HCT116 (cell line): ENCODE data around the gene ADGRV1.
"Not testable (repeated sequence)": the region's sequence is repeated elsewhere in the genome, so short reads cannot be mapped to it uniquely, and the experiment has no call there.

ENCODE experiments used
- CTCF ChIP-seq, 3 experiments: fragments of 200-600 bp in 1 of 3; sonication (generic) in 1 of 3; IDR thresholded peaks in 2 of 3; conservative IDR thresholded peaks in 1 of 3; 2 replicates each; pipeline ENCODE4 v1.5.1; 2012 to 2017; ENCODE audit warnings: low read depth in 2 of 3, low read length in 2 of 3, antibody characterized with exemption in 1 of 3, borderline replicate concordance in 1 of 3, control low read depth in 1 of 3, mild to moderate bottlenecking in 1 of 3, mixed read lengths in 1 of 3, mixed run types in 1 of 3, moderate library complexity in 1 of 3; ENCODE audit not compliant: insufficient read depth in 1 of 3
- EZH2 ChIP-seq: fragments of 200-600 bp; sonication (generic); IDR thresholded peaks from 2 replicates; pipeline ENCODE4 v1.6.1; 2017; ENCODE audit warnings: antibody characterized with exemption, mixed run types
- EZH2phosphoT487 ChIP-seq: fragments of 200-600 bp; IDR thresholded peaks from 2 replicates; pipeline ENCODE4 v1.6.1; 2018; ENCODE audit warnings: antibody characterized with exemption, borderline replicate concordance
- POLR2A ChIP-seq: IDR thresholded peaks from 2 replicates; pipeline ENCODE4 v1.7.0; 2011; ENCODE audit warnings: borderline replicate concordance; ENCODE audit not compliant: insufficient read depth, insufficient read length; ENCODE audit errors: extremely low read depth
- POLR2AphosphoS5 ChIP-seq: IDR thresholded peaks from 2 replicates; pipeline ENCODE4 v1.6.1; 2011; ENCODE audit warnings: mild to moderate bottlenecking, low read depth, low read length, moderate library complexity
- TF ChIP-seq, protein P1 (sequence below): IDR thresholded peaks from 2 replicates; pipeline ENCODE4 v1.6.1; 2011; ENCODE audit warnings: mild to moderate bottlenecking, low read length, moderate library complexity; ENCODE audit not compliant: insufficient replicate concordance; ENCODE audit errors: extremely low read depth

DNA sequence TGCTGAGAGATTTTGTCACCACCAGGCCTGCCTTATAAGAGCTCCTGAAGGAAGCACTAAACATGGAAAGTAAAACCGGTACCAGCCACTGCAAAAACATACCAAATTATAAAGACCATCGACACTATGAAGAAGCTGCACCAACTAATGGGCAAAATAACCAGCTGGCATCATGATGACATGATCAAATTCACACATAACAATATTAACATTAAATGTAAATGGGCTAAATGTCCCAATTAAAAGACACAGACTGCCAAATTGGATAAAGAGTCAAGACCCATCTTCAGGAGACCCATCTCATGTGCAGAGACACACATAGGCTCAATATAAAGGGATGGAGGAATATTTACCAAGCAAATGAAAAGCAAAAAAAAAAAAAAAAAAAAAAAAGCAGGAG, 238.3 kb downstream of the ADGRV1 start:
- TF ChIP-seq POLR2A; CTCF (IDR thresholded peaks at IDR 0.05 in 2 of 3, conservative IDR thresholded peaks at IDR 0.05 in 1 of 3; ENCODE audit: borderline replicate concordance in 1 of 3, insufficient read depth in 1 of 3, low read depth in 2 of 3, low read length in 2 of 3); EZH2; EZH2phosphoT487; POLR2AphosphoS5: not testable (repeated sequence)
- TF ChIP-seq, protein P1, sequence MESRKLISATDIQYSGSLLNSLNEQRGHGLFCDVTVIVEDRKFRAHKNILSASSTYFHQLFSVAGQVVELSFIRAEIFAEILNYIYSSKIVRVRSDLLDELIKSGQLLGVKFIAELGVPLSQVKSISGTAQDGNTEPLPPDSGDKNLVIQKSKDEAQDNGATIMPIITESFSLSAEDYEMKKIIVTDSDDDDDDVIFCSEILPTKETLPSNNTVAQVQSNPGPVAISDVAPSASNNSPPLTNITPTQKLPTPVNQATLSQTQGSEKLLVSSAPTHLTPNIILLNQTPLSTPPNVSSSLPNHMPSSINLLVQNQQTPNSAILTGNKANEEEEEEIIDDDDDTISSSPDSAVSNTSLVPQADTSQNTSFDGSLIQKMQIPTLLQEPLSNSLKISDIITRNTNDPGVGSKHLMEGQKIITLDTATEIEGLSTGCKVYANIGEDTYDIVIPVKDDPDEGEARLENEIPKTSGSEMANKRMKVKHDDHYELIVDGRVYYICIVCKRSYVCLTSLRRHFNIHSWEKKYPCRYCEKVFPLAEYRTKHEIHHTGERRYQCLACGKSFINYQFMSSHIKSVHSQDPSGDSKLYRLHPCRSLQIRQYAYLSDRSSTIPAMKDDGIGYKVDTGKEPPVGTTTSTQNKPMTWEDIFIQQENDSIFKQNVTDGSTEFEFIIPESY: not testable (repeated sequence)
